HCT116 (cell line): ENCODE data around the gene C1orf116. TPM values are rescaled to one million over a fixed set of nuclear protein-coding genes. Genes with fewer than 3 reads are reported as not detected.

Experiments used
- ATAC-seq: fragments of 200-7000 bp; cut with Tn5 transposase; 2 replicates; pipeline ENCODE4 v1.9.1; 2020; ENCODE audit warnings: mild to moderate bottlenecking, moderate library complexity
- BruUV-seq: library from RNA; stranded (reverse); fragments of 400-500 nt; replicated peaks from 2 replicates; lab custom pipeline; 2021; lab: Mats Ljungman, UMichigan
- CTCF ChIA-PET: fragments of 300-600 bp; sonication (Branson Sonifier 250); formaldehyde crosslinking; loops from one replicate; lab custom pipeline; 2021; ENCODE audit warnings: antibody characterized with exemption; lab: Charles Lee
- POLR2A ChIA-PET: fragments of 300-600, 350-600 bp; sonication (Branson Sonifier 250); formaldehyde crosslinking; loops from one replicate; lab custom pipeline; 2021; ENCODE audit warnings: antibody characterized with exemption; lab: Charles Lee
- RAD21 ChIA-PET, 2 experiments: fragments of 300-600 bp; sonication (Branson Sonifier 250); formaldehyde crosslinking; loops; one replicate each; lab custom pipeline; 2023; ENCODE audit warnings: low total read pairs in 2 of 2; ENCODE audit not compliant: uncharacterized antibody in 2 of 2, unreplicated experiment in 2 of 2, low non-redundant PET in 1 of 2; lab: Charles Lee
- DNase-seq: peaks from one replicate; pipeline ENCODE4 v3.0.0-alpha.2; 2010; ENCODE audit warnings: low read depth, low spot score
- H2AFZ ChIP-seq: fragments of 200-600 bp; shearing (Covaris generic), sonication (generic); 2 replicates; pipeline ENCODE4 v1.6.1; 2017; ENCODE audit warnings: low read depth, mixed run types, mixed read lengths, antibody characterized with exemption, low read length; ENCODE audit not compliant: poor library complexity, severe bottlenecking
- H3K27ac ChIP-seq: 2 replicates; pipeline ENCODE4 v1.5.1; 2012; ENCODE audit warnings: low read depth, low read length
- H3K27me3 ChIP-seq: fragments of 200-600 bp; sonication (generic); 2 replicates; pipeline ENCODE4 v1.6.1; 2016; ENCODE audit warnings: mixed run types, low read length, mixed read lengths; ENCODE audit not compliant: insufficient read depth
- H3K36me3 ChIP-seq, 2 experiments: fragments of 200-500 bp in 1 of 2; fragments of 200-600 bp in 1 of 2; sonication (Bioruptor generic) in 1 of 2; sonication (generic) in 1 of 2; 2 replicates each; pipeline versions ENCODE4 v1.5.1 to v1.6.1; 2014 to 2016; ENCODE audit warnings: low read length in 2 of 2, inconsistent platforms in 1 of 2, mixed read lengths in 1 of 2, mixed run types in 1 of 2; ENCODE audit not compliant: insufficient read depth in 2 of 2, control insufficient read depth in 1 of 2
- H3K4me1 ChIP-seq, 2 experiments: fragments of 200-600 bp in 1 of 2; sonication (generic) in 1 of 2; 2 replicates each; pipeline versions ENCODE4 v1.5.1 to v1.6.1; 2012 to 2017; ENCODE audit warnings: low read length in 2 of 2, inconsistent platforms in 1 of 2, mild to moderate bottlenecking in 1 of 2, mixed read lengths in 1 of 2, mixed run types in 1 of 2, moderate library complexity in 1 of 2; ENCODE audit not compliant: insufficient read depth in 2 of 2, control insufficient read depth in 1 of 2
- H3K4me2 ChIP-seq: fragments of 200-600 bp; sonication (generic); 2 replicates; pipeline ENCODE4 v1.6.1; 2017; ENCODE audit warnings: mixed run types, low read length, mixed read lengths
- H3K4me3 ChIP-seq, 2 experiments: fragments of 200-600 bp in 1 of 2; sonication (generic) in 1 of 2; replicated peaks in 1 of 2; 2 replicates each; pipeline ENCODE4 v1.5.1; 2011 to 2016; ENCODE audit warnings: low read length in 2 of 2, control low read depth in 1 of 2, low read depth in 1 of 2, mild to moderate bottlenecking in 1 of 2, mixed read lengths in 1 of 2, mixed run types in 1 of 2
- H3K79me2 ChIP-seq: fragments of 200-600 bp; sonication (generic); 2 replicates; pipeline ENCODE4 v1.6.1; 2017; ENCODE audit warnings: mild to moderate bottlenecking, mixed run types, low read length, moderate library complexity, mixed read lengths; ENCODE audit not compliant: insufficient read depth
- H3K9ac ChIP-seq: fragments of 200-600 bp; sonication (generic); 2 replicates; pipeline ENCODE4 v1.6.1; 2016; ENCODE audit warnings: low read length, mixed read lengths
- H3K9me2 ChIP-seq: fragments of 200-600 bp; sonication (generic), shearing (Covaris generic); 2 replicates; pipeline ENCODE4 v1.6.1; 2017; ENCODE audit warnings: mixed run types, mild to moderate bottlenecking, moderate library complexity; ENCODE audit not compliant: insufficient read depth
- H3K9me3 ChIP-seq, 2 experiments: fragments of 200-500 bp in 1 of 2; fragments of 200-600 bp in 1 of 2; sonication (Bioruptor generic) in 1 of 2; sonication (generic) in 1 of 2; 2 replicates each; pipeline ENCODE4 v1.6.1; 2014 to 2017; ENCODE audit warnings: low read length in 2 of 2, mixed read lengths in 2 of 2, inconsistent platforms in 1 of 2, low read depth in 1 of 2, mild to moderate bottlenecking in 1 of 2, mixed run types in 1 of 2, moderate library complexity in 1 of 2; ENCODE audit not compliant: control insufficient read depth in 1 of 2, insufficient read depth in 1 of 2
- H4K20me1 ChIP-seq: fragments of 200-600 bp; sonication (generic), shearing (Covaris generic); 2 replicates; pipeline ENCODE4 v1.6.1; 2017; ENCODE audit warnings: mixed run types, mild to moderate bottlenecking, moderate library complexity; ENCODE audit not compliant: insufficient read depth
- CTCF ChIP-seq, 3 experiments: fragments of 200-600 bp in 1 of 3; sonication (generic) in 1 of 3; IDR thresholded peaks in 2 of 3; conservative IDR thresholded peaks in 1 of 3; 2 replicates each; pipeline ENCODE4 v1.5.1; 2012 to 2017; ENCODE audit warnings: low read depth in 2 of 3, low read length in 2 of 3, antibody characterized with exemption in 1 of 3, borderline replicate concordance in 1 of 3, control low read depth in 1 of 3, mild to moderate bottlenecking in 1 of 3, mixed read lengths in 1 of 3, mixed run types in 1 of 3, moderate library complexity in 1 of 3; ENCODE audit not compliant: insufficient read depth in 1 of 3
- EGR1 ChIP-seq: IDR thresholded peaks from 2 replicates; pipeline ENCODE4 v1.6.1; 2012; ENCODE audit warnings: low read depth
- ELF1 ChIP-seq: IDR thresholded peaks from 2 replicates; pipeline ENCODE4 v1.6.1; 2012; ENCODE audit warnings: low read depth, borderline replicate concordance
- EZH2phosphoT487 ChIP-seq: fragments of 200-600 bp; IDR thresholded peaks from 2 replicates; pipeline ENCODE4 v1.6.1; 2018; ENCODE audit warnings: antibody characterized with exemption, borderline replicate concordance
- POLR2AphosphoS5 ChIP-seq: IDR thresholded peaks from 2 replicates; pipeline ENCODE4 v1.6.1; 2011; ENCODE audit warnings: mild to moderate bottlenecking, low read depth, low read length, moderate library complexity
- RAD21 ChIP-seq: IDR thresholded peaks from 2 replicates; pipeline ENCODE4 v1.6.1; 2012; ENCODE audit warnings: low read depth, mild to moderate bottlenecking
- SIN3A ChIP-seq: IDR thresholded peaks from 2 replicates; pipeline ENCODE4 v1.6.1; 2012; ENCODE audit warnings: low read depth
- SP1 ChIP-seq: IDR thresholded peaks from 2 replicates; pipeline ENCODE4 v1.6.1; 2012; ENCODE audit warnings: low read depth
- TCF7L2 ChIP-seq: IDR thresholded peaks from 2 replicates; pipeline ENCODE4 v1.7.0; 2011; ENCODE audit warnings: borderline replicate concordance, inconsistent platforms; ENCODE audit not compliant: insufficient read depth, insufficient read length; ENCODE audit errors: extremely low read depth
- YY1 ChIP-seq: IDR thresholded peaks from 2 replicates; pipeline ENCODE4 v1.6.1; 2011; ENCODE audit warnings: low read length, low read depth, moderate library complexity, mild to moderate bottlenecking; ENCODE audit not compliant: insufficient replicate concordance; ENCODE audit errors: extremely low read depth
- ZBTB33 ChIP-seq: IDR thresholded peaks from 2 replicates; pipeline ENCODE4 v1.6.1; 2011; ENCODE audit warnings: mild to moderate bottlenecking, low read length, moderate library complexity; ENCODE audit not compliant: insufficient replicate concordance; ENCODE audit errors: extremely low read depth
- ZNF274 ChIP-seq: fragments of 200-500 bp; sonication (Bioruptor generic); IDR thresholded peaks from 2 replicates; pipeline ENCODE4 v1.6.1; 2014; ENCODE audit warnings: mild to moderate bottlenecking, low read depth, low read length, inconsistent platforms
- intact Hi-C: fragments of 100-400 bp; cut with micrococcal nuclease; formaldehyde crosslinking; loops from 2 replicates; pipeline ENCODE4 v1.10.0; 2022
- total RNA-seq: library from RNA; stranded (reverse); gene quantifications from one replicate; pipeline ENCODE4 v1.2.1, GENCODE V29; 2021; ENCODE audit not compliant: unreplicated experiment

Gene C1orf116
- total RNA-seq, 1 experiment from 2014 or later: 3.6 TPM

- BruUV-seq: no TSS peak
- Histone ChIP-seq H3K9me2 (no peaks in the 10 kb centered on the region), H3K27ac (no peak overlapping the region), H4K20me1 (no peaks in the 10 kb centered on the region), H3K4me2 (no peak overlapping the region), H3K4me3 (no peak overlapping the region), H3K9ac (no peak overlapping the region), H3K27me3 (no peaks in the 10 kb centered on the region), H2AFZ (no peak overlapping the region), H3K79me2 (peaks cover 3% of the 10 kb centered on the region), H3K9me3 (no peaks in the 10 kb centered on the region), H3K36me3 (peaks cover 0 to 3% of the 10 kb centered on the region in 2 experiments; a peak in 1 of 4 replicates), H3K4me1 (peaks cover 7 to 21% of the 10 kb centered on the region in 2 experiments)
- CTCF ChIA-PET: no interaction called here
- intact Hi-C loops: no loop called here
- ATAC-seq (no peak), DNase-seq (no peak)
- RAD21 ChIA-PET: no interaction called here
- TF ChIP-seq TCF7L2 (no peak), ZNF274 (no peak), RAD21 (no peak), YY1 (no peak), EZH2phosphoT487 (no peak)
- POLR2A ChIA-PET: no interaction called here
Measured at GRCh38 chr1:207055386-207056001, 22.9 kb upstream of the C1orf116 start.

- H3K9ac ChIP-seq: no peak overlapping the region
- no peak overlapping the region for H2AFZ ChIP-seq
- intact Hi-C loops: no loop called here
- BruUV-seq: no TSS peak
- H3K4me2 ChIP-seq: no peak overlapping the region
- POLR2A ChIA-PET: no interaction called here
- H4K20me1 ChIP-seq: no peaks in the 10 kb centered on the region
- CTCF ChIA-PET: no interaction called here
- RAD21 ChIA-PET: no interaction called here
- no peaks in the 10 kb centered on the region for H3K9me2 ChIP-seq
- no peaks in the 10 kb centered on the region for H3K27me3 ChIP-seq
- H3K9me3 ChIP-seq: no peaks in the 10 kb centered on the region
- H3K27ac ChIP-seq: no peak overlapping the region
- DNase-seq (no peak), ATAC-seq (no peak)
- peaks cover 8 to 23% of the 10 kb centered on the region in 2 experiments for H3K4me1 ChIP-seq
- no peak for TF ChIP-seq ELF1
- TF ChIP-seq SP1: no peak
- TF ChIP-seq ZBTB33: no peak
- no peak for TF ChIP-seq EGR1
- TF ChIP-seq SIN3A: no peak
- TF ChIP-seq POLR2AphosphoS5: no peak
- TF ChIP-seq CTCF (IDR thresholded peaks at IDR 0.05 in 2 of 3, conservative IDR thresholded peaks at IDR 0.05 in 1 of 3; ENCODE audit: borderline replicate concordance in 1 of 3, insufficient read depth in 1 of 3, low read depth in 2 of 3, low read length in 2 of 3): no peak
- no peak overlapping the region for H3K4me3 ChIP-seq
- H3K36me3 ChIP-seq: peaks cover 0 to under 1% of the 10 kb centered on the region in 2 experiments; a peak in 1 of 4 replicates
- H3K79me2 ChIP-seq: peaks cover 13% of the 10 kb centered on the region
Measured at GRCh38 chr1:207054491-207054890, 21.9 kb upstream of the C1orf116 start.
